Occipital lobe (tissue), 2 donors: Measurements from ENCODE around the gene CRYBG1. TPM values are rescaled to one million over a fixed set of nuclear protein-coding genes. Genes with fewer than 3 reads are reported as not detected.
"Not testable (repeated sequence)": the region's sequence is repeated elsewhere in the genome, so short reads cannot be mapped to it uniquely, and the experiment has no call there.

Experiments
- DNase-seq: peaks from one replicate; lab custom pipeline; 2025; lab: John Stamatoyannopoulos, UW
- total RNA-seq: library from RNA; depleted of rRNA; stranded (reverse); fragments of >200 nt; gene quantifications from one replicate; pipeline ENCODE4 v1.2.3, GENCODE V29; 2014

Gene CRYBG1
- total RNA-seq, 1 donor from 2014 or later: 0.31 TPM

GRCh38 chr6:106496823-106497222 lies 136.3 kb downstream of the CRYBG1 start:
- no peak for DNase-seq

GRCh38 chr6:106501960-106502371 lies 141.4 kb downstream of the CRYBG1 start:
- DNase-seq: no peak

GRCh38 chr6:106502559-106502958 lies 142.0 kb downstream of the CRYBG1 start:
- DNase-seq: no peak

- no peak for DNase-seq
Observed at GRCh38 chr6:106508277-106508676, 147.8 kb downstream of the CRYBG1 start.

- DNase-seq: no peak
Observed at GRCh38 chr6:106508834-106509233, 148.3 kb downstream of the CRYBG1 start.

DNA sequence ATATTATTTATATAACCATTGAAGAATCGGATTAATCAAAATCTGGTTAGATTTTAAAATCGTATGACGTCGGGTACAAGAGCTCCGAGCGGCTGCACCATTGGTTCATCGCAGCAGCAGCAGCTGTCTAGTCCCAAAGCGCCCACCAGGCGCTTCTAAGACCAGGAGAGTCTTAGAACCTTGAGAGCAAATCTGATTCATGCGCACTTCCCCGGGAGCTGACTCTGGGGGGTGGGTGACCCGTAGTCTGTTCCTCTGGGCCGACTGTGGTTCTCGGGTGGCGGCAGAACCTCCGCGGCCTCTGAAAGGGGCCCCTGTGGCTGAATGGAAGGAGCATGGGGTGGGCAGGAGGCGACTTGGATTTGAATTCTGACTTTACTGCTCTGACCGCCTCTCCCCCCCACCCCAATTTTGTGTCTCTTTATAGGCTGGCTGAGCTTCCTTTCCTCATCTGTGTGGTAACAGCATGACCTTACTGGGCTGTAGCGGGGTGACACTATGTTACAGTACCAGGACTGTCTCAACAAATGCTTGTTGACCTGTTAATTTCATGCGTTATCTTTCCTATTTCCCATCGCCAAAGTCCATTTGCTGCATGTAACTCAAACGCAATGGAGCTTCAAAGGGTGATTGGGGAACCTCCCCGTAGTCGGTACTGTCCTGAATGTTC lies 149.0 kb downstream of the CRYBG1 start:
- DNase-seq: no peak

DNA sequence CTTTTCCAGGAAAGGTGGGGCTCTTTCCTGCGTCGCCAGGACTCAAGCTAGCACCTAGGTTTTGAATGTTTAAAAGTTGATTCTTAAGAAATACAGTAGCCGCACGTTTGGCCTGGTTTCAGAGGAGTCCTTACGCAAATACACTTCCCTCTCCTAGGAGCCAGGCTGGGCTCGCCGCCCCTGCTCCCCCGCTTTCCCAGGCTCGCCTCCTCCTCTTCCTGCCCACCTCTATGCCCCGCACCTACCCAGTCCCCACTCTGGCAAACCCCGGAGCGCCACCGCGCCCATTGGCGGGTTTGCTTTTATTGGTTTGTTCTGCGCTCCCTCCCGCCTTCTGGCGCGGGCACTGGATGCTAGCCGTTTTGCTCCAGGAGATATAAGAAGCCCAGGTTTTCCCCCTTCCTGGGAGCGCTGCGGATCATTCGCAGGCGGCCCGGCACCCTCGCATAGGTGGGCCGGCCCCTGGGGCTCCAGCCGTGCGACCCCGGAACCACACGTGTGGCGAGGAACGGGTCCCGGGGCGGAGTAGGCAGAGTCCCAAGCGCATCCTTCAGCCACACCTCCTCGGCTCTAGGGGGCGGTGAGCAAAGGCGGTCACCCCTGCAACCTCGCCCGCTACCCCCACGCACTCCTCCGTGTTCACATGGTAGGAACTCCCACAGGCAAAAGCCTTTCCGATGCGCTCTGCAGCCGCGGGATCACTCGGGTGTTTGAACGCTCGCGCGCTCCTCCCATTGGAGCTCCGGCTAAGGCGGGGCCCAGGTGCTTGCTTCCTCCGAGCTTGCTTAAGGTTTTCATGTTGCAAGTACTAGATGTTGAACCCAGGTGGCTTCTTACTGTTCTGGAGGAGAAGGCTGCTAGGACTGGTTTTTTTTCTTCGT lies 149.8 kb downstream of the CRYBG1 start:
- no peak for DNase-seq

DNA sequence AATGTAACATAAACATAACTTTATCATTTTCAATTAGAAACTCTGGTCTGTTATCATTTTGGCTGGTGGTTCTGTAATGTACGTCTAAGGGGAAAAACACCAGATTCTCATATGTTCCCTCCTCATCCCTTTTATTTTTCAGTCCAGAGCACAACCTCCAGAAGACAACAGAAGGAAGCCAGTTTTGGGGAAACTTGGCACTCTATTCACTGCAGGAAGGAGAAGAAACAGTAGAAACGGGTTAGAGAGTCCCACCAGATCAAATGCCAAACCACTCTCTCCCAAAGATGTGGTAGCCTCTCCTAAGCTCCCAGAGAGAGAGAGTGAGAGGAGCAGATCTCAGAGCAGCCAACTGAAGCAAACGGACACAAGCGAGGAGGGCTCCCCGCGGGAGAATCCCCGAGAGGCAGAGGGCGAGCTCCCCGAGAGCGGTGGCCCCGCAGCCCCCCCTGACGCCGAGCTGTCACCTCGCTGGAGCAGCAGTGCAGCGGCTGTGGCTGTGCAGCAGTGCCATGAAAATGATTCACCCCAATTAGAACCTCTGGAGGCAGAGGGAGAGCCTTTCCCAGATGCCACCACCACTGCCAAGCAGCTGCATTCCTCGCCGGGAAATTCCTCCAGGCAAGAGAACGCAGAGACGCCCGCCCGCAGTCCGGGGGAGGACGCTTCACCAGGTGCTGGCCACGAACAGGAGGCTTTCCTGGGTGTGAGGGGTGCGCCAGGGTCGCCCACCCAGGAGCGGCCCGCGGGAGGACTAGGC lies 151.0 kb downstream of the CRYBG1 start:
- DNase-seq: no peak

- DNase-seq: no peak
Observed at GRCh38 chr6:106512048-106512967, 151.8 kb downstream of the CRYBG1 start.

DNA sequence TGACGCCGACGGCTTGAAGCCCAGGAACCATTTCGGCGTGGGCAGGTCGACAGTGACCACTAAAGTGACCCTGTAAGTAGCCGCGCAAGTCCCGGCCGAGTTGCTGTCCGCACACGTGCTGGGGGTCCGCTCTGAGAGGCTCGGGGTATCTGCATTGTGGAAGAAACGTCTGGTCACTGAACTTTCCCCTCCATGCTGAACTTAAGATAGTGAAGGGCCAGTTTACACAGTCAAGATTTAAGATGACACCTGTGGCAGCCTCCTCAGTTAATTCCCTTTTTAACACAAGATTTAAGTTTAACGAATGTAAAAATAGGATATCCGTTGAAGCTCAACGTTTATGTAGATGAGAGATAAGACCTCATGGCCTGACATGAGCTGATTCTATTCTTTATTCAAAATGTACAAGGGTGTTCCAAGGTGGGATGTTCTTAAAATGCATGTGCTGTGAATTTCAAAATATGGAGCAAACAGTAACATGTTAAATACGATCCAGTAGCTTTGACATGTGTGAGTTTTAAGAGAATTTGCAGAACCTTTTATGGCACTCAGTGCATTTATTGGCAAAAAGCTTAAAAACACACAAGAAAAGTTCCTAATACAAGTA lies 152.6 kb downstream of the CRYBG1 start:
- no peak for DNase-seq

- DNase-seq: no peak
Observed at GRCh38 chr6:106513808-106514582, 153.5 kb downstream of the CRYBG1 start.

GRCh38 chr6:106514583-106514885 lies 154.0 kb downstream of the CRYBG1 start:
- no peak for DNase-seq

- DNase-seq: not testable (repeated sequence)
Observed at GRCh38 chr6:106515582-106515981, 155.1 kb downstream of the CRYBG1 start.

DNA sequence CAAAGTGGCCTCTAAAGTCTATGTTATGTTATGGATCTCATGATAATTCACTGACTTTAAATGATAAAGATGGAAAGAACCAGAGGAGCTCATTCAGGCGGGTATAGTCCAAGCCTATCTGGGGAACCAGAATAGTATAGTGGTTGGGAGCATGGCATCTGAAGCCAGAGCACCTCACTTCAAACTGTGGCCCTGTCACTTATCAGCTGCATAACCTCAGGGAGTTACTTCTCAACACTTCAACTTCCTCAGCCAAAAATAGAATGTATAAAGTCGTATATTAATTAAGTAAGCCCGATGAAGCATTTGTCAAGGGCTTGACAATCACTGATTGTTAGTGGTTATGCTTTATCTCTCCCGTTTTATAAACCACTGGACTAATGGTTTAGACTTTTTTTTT lies 156.1 kb downstream of the CRYBG1 start:
- no peak for DNase-seq

GRCh38 chr6:106517706-106518105 lies 157.2 kb downstream of the CRYBG1 start:
- no peak for DNase-seq

GRCh38 chr6:106518748-106519147 lies 158.2 kb downstream of the CRYBG1 start:
- no peak for DNase-seq

DNA sequence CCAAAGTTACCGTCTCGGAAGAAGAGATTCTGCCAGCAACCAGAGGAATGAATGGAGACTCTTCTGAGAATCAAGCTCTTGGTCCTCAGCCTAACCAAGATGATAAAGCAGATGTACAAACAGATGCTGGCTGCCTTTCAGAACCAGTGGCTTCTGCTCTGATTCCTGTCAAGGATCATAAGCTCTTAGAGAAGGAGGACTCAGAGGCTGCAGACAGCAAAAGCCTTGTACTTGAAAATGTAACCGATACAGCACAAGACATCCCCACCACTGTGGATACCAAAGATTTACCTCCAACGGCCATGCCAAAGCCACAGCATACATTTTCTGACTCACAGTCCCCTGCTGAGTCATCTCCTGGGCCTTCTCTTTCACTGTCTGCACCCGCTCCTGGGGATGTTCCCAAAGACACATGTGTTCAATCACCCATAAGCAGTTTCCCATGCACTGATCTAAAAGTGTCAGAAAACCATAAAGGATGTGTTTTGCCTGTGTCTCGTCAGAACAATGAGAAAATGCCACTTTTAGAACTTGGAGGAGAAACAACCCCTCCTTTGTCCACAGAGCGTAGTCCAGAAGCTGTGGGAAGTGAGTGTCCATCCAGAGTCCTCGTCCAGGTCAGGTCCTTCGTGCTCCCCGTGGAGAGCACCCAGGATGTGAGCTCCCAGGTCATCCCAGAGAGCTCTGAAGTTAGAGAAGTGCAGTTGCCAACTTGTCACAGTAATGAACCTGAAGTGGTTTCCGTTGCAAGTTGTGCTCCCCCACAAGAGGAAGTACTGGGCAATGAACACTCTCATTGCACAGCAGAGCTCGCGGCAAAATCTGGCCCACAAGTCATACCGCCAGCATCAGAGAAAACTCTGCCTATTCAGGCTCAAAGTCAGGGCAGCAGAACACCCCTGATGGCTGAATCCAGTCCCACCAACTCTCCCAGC lies 159.2 kb downstream of the CRYBG1 start:
- no peak for DNase-seq

GRCh38 chr6:106520711-106521401 lies 160.3 kb downstream of the CRYBG1 start:
- no peak for DNase-seq
